HepG2 (cell line): Measurements from ENCODE around the gene SRPK3. TPM values are rescaled to one million over a fixed set of nuclear protein-coding genes. Genes with fewer than 3 reads are reported as not detected.

ENCODE experiments used
- ATAC-seq: fragments of 200-7000 bp; cut with Tn5 transposase; 3 replicates; pipeline ENCODE4 v1.9.1; 2020; ENCODE audit warnings: mild to moderate bottlenecking, moderate library complexity
- BruUV-seq: library from RNA; stranded (reverse); fragments of 400-500 nt; replicated peaks from 2 replicates; lab custom pipeline; 2021; lab: Mats Ljungman, UMichigan
- CTCF ChIA-PET: fragments of 300-600 bp; formaldehyde crosslinking; extraction: SDS; loops from one replicate; lab custom pipeline; 2021; ENCODE audit warnings: low total read pairs, inconsistent platforms, low intra/inter-chr PET ratio; lab: Yijun Ruan, JAX
- POLR2A ChIA-PET: fragments of 350-600 bp; sonication (Branson Sonifier 250); formaldehyde crosslinking; loops from one replicate; lab custom pipeline; 2020; ENCODE audit warnings: antibody characterized with exemption, inconsistent platforms; lab: Yijun Ruan, JAX
- DNase-seq: peaks from one replicate; pipeline ENCODE4 v3.0.0-alpha.2; 2015; ENCODE audit warnings: low spot score
- FAIRE-seq: peaks from 3 replicates; lab custom pipeline; 2011; peaks lifted over from hg19 to GRCh38; lab: Jason Lieb, UNC
- H2AFZ ChIP-seq: one replicate; pipeline ENCODE4 v1.6.1; 2011; ENCODE audit warnings: low read length, inconsistent platforms
- H3K27ac ChIP-seq: fragments of 300-600 bp; 3 replicates; pipeline ENCODE4 v1.8.0; 2011; ENCODE audit warnings: mixed run types, mild to moderate bottlenecking, mixed read lengths, low read length, inconsistent platforms; ENCODE audit not compliant: insufficient read depth; ENCODE audit errors: extremely low read length
- H3K27me3 ChIP-seq, 2 experiments: fragments of 200-600 bp in 1 of 2; 2 replicates in 1 of 2; 3 replicates in 1 of 2; pipeline versions ENCODE4 v1.6.0 to v1.8.0; 2011; ENCODE audit warnings: low read length in 2 of 2, mild to moderate bottlenecking in 2 of 2, moderate library complexity in 2 of 2, inconsistent platforms in 1 of 2; ENCODE audit not compliant: insufficient read depth in 2 of 2, control insufficient read depth in 1 of 2
- H3K36me3 ChIP-seq, 2 experiments: fragments of 200-600 bp in 1 of 2; replicated peaks in 1 of 2; 2 replicates in 1 of 2; 3 replicates in 1 of 2; pipeline versions ENCODE4 v1.5.1 to v1.8.0; 2011; ENCODE audit warnings: low read length in 2 of 2, inconsistent platforms in 1 of 2; ENCODE audit not compliant: insufficient read depth in 2 of 2, control insufficient read depth in 1 of 2
- H3K4me1 ChIP-seq: 2 replicates; pipeline ENCODE4 v1.5.1; 2012; ENCODE audit warnings: low read length, inconsistent platforms; ENCODE audit not compliant: insufficient read depth
- H3K4me2 ChIP-seq: 2 replicates; pipeline ENCODE4 v1.6.0; 2011; ENCODE audit warnings: low read depth, low read length, inconsistent platforms
- H3K4me3 ChIP-seq, 3 experiments: fragments of 200-600 bp in 1 of 3; sonication (generic), shearing (Covaris generic) in 1 of 3; replicated peaks in 1 of 3; 2 replicates each; pipeline ENCODE4 v1.5.1; 2011 to 2016; ENCODE audit warnings: low read length in 3 of 3, inconsistent platforms in 2 of 3, low read depth in 2 of 3, mild to moderate bottlenecking in 2 of 3, control low read depth in 1 of 3, mixed read lengths in 1 of 3; ENCODE audit not compliant: insufficient read depth in 1 of 3
- H3K79me2 ChIP-seq: one replicate; pipeline ENCODE4 v1.6.1; 2011; ENCODE audit warnings: low read length, inconsistent platforms; ENCODE audit not compliant: insufficient read depth
- H3K9ac ChIP-seq: 2 replicates; pipeline ENCODE4 v1.6.0; 2011; ENCODE audit warnings: mild to moderate bottlenecking, low read depth, low read length, inconsistent platforms; ENCODE audit not compliant: insufficient read depth
- H3K9me3 ChIP-seq: 2 replicates; pipeline ENCODE4 v1.5.1; 2012; ENCODE audit warnings: mild to moderate bottlenecking, low read length
- H4K20me1 ChIP-seq: 2 replicates; pipeline ENCODE4 v1.6.0; 2011; ENCODE audit warnings: inconsistent platforms, mild to moderate bottlenecking, low read length, moderate library complexity; ENCODE audit not compliant: insufficient read depth
- ZBTB7B ChIP-seq: sonication (generic); formaldehyde crosslinking; IDR thresholded peaks from 2 replicates; pipeline ENCODE4 v1.4.0; 2020; ENCODE audit warnings: missing genetic modification reagents
- ZFP37 ChIP-seq: sonication (generic); formaldehyde crosslinking; IDR thresholded peaks from 2 replicates; pipeline ENCODE4 v1.4.0; 2020; ENCODE audit warnings: missing genetic modification reagents, borderline replicate concordance
- ZNF569 ChIP-seq: sonication (generic); formaldehyde crosslinking; IDR thresholded peaks from 2 replicates; pipeline ENCODE4 v1.5.0; 2020; ENCODE audit warnings: mild to moderate bottlenecking, missing genetic modification reagents, moderate library complexity, borderline replicate concordance
- ZNF644 ChIP-seq: IDR thresholded peaks from 2 replicates; pipeline ENCODE4 v1.6.1; 2016; ENCODE audit warnings: low read depth
- ZNF660 ChIP-seq: sonication (generic); formaldehyde crosslinking; IDR thresholded peaks from 2 replicates; pipeline ENCODE4 v1.5.1; 2020; ENCODE audit warnings: mild to moderate bottlenecking, low read depth, missing genetic modification reagents, borderline replicate concordance
- WGBS: methylation state at CpG from one replicate; pipeline ENCODE4 v1.1.6; 2017; ENCODE audit warnings: low lambda C conversion rate; 5-methylcytosine and 5-hydroxymethylcytosine counted together
- in situ Hi-C: cut with HindIII; loops from 2 replicates; pipeline ENCODE4 v1.10.0; 2017; ENCODE audit warnings: low pct_unique_long_range_greater_than_20kb; ENCODE audit not compliant: extremely low pct_ligation_motif_present
- intact Hi-C: fragments of 100-400 bp; cut with micrococcal nuclease; formaldehyde crosslinking; loops from one replicate; pipeline ENCODE4 v1.10.0; 2022; ENCODE audit not compliant: unreplicated experiment
- polyA plus RNA-seq, 8 experiments: library from polyadenylated mRNA; depleted of rRNA in 3 of 8; stranded (reverse) in 7 of 8; unstranded in 1 of 8; fragments of >200 nt; fragmentation: Illumina TruSeq in 4 of 8; extraction: Trizol in 4 of 8; gene quantifications; 2 replicates each; pipeline versions ENCODE4 v1.2.1 to v1.2.3, GENCODE V29; 2011 to 2016; ENCODE audit warnings: low read depth in 4 of 8, missing spikeins in 1 of 8, mixed read lengths in 1 of 8; ENCODE audit not compliant: insufficient read depth in 1 of 8
- total RNA-seq, 5 experiments: library from RNA; depleted of rRNA; stranded (reverse); fragments of >200 nt; fragmentation: Illumina TruSeq; extraction: Trizol; gene quantifications; 2 replicates each; pipeline ENCODE4 v1.2.3, GENCODE V29; 2016; ENCODE audit warnings: low read depth in 1 of 5
- TF ChIP-seq, protein P1 (sequence below): sonication (generic); formaldehyde crosslinking; conservative IDR thresholded peaks from 2 replicates; pipeline ENCODE4 v1.8.1; 2023; ENCODE audit warnings: missing genetic modification reagents
- TF ChIP-seq, protein P2 (sequence below): sonication (generic); formaldehyde crosslinking; IDR thresholded peaks from 2 replicates; pipeline ENCODE4 v1.4.0; 2020; ENCODE audit warnings: missing genetic modification reagents, mild to moderate bottlenecking, borderline replicate concordance
- TF ChIP-seq, protein P3 (sequence below): sonication (generic); formaldehyde crosslinking; IDR thresholded peaks from 2 replicates; pipeline ENCODE4 v1.4.0; 2020; ENCODE audit warnings: missing genetic modification reagents, mild to moderate bottlenecking, borderline replicate concordance

Gene SRPK3
- total and polyA plus RNA-seq, 2 of the 13 experiments (the other 11 are each of a cell fraction or from before 2014, with no cell fraction given) = 0.22 to 0.30 TPM

DNA sequence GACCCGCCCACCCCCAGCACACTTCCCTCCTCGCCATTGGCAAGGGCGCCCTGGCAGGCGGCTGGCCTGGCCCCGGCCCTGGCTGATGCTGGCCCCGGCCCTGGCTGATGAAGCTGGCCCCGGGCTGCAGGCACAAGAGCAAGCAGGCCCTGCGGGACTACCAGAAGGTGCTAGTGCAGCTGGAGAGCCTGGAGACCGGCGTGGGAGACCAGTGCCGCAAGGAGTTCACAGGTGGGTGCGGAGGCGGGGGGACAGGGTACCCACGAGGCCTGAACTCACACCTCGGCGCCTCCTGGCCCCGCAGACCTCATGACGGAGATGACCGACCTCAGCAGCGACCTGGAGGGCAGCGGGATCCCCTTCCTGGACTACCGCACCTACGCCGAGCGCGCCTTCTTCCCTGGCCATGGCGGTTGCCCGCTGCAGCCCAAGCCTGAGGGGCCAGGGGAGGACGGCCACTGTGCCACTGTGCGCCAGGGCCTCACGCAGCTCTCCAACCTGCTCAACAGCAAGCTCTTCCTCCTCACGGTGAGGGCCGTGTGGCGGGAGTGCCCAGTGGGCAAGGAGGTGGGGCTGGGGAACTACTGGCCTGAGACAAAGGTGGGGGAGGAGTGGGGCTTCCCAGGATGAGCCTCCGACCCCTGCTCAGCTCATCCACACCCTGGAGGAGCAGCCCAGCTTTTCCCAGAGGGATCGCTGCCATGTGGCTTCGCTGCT is 6.1 kb upstream of the SRPK3 start:
- intact Hi-C loops = no loop called here
- no peak for ATAC-seq
- DNase-seq = no peak
- no peak overlapping the region for H3K4me3 ChIP-seq
- FAIRE-seq = no peak
- no CpG with 5 or more reads among the region's 37 CpGs for WGBS
- in situ Hi-C loops = no loop called here
- no peaks in the 10 kb centered on the region for H3K27me3 ChIP-seq
- no peak overlapping the region for H3K9ac ChIP-seq
- BruUV-seq = no TSS peak
- ChIA-PET CTCF (no interaction called here), POLR2A (no interaction called here)
- TF ChIP-seq, protein P1, sequence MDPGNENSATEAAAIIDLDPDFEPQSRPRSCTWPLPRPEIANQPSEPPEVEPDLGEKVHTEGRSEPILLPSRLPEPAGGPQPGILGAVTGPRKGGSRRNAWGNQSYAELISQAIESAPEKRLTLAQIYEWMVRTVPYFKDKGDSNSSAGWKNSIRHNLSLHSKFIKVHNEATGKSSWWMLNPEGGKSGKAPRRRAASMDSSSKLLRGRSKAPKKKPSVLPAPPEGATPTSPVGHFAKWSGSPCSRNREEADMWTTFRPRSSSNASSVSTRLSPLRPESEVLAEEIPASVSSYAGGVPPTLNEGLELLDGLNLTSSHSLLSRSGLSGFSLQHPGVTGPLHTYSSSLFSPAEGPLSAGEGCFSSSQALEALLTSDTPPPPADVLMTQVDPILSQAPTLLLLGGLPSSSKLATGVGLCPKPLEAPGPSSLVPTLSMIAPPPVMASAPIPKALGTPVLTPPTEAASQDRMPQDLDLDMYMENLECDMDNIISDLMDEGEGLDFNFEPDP (CRISPR knock-in tag) = no peak
- TF ChIP-seq ZNF569 (CRISPR knock-in tag) (no peak), ZBTB7B (CRISPR knock-in tag) (no peak), ZNF660 (no peak)
- H3K9me3 ChIP-seq = no peaks in the 10 kb centered on the region
- no peak overlapping the region for H3K4me2 ChIP-seq
- H3K4me1 ChIP-seq = no peaks in the 10 kb centered on the region
- no peaks in the 10 kb centered on the region for H4K20me1 ChIP-seq
- no peaks in the 10 kb centered on the region for H3K36me3 ChIP-seq
- H2AFZ ChIP-seq = no peak overlapping the region
- no peak overlapping the region for H3K27ac ChIP-seq
- no peaks in the 10 kb centered on the region for H3K79me2 ChIP-seq

DNA sequence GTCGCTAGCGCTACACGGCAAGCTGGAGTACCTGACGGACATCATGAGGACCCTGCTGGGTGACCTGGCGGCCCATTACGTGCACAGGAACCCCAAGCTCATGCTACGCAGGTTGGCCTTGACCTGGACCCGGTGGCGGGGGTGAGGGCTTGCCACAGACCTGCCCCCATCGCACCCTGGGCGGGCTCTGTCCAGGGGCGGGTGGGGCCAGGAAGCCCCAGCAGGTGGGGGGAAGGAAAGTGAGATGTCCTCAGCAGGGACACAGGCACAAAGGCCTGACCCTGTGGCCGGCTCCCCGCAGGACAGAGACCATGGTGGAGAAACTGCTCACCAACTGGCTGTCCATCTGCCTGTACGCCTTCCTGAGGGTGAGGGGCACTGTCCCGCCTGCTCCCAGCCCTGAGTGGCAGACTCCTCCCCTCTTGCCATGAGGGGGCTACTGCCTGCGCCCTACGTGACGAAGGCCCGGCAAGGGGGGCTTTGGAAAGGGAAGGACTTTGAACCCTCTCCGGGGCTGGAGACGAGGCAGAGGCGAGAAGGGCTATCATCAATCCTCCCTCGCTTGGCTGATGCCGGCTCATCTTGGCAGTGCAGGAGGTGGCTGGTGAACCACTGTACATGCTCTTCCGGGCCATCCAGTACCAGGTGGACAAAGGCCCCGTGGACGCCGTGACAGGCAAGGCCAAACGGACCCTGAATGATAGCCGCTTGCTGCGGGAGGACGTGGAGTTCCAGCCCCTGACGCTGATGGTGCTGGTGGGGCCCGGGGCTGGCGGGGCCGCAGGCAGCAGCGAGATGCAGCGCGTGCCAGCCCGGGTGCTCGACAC is 5.3 kb upstream of the SRPK3 start:
- no peaks in the 10 kb centered on the region for H4K20me1 ChIP-seq
- DNase-seq (no peak), FAIRE-seq (no peak), ATAC-seq (no peak)
- no peak overlapping the region for H3K4me2 ChIP-seq
- no peaks in the 10 kb centered on the region for H3K4me1 ChIP-seq
- H3K9me3 ChIP-seq = no peaks in the 10 kb centered on the region
- no peaks in the 10 kb centered on the region for H3K27me3 ChIP-seq
- H2AFZ ChIP-seq = no peak overlapping the region
- no peaks in the 10 kb centered on the region for H3K79me2 ChIP-seq
- H3K27ac ChIP-seq = no peak overlapping the region
- POLR2A ChIA-PET = no interaction called here
- intact Hi-C loops = no loop called here
- H3K36me3 ChIP-seq = no peaks in the 10 kb centered on the region
- BruUV-seq = no TSS peak
- CTCF ChIA-PET = no interaction called here
- in situ Hi-C loops = no loop called here
- 80% methylated on average over 1 of the region's 42 CpGs for WGBS
- H3K9ac ChIP-seq = no peak overlapping the region
- no peak overlapping the region for H3K4me3 ChIP-seq
- TF ChIP-seq ZNF644 (CRISPR knock-in tag) = no peak
- TF ChIP-seq, protein P2, sequence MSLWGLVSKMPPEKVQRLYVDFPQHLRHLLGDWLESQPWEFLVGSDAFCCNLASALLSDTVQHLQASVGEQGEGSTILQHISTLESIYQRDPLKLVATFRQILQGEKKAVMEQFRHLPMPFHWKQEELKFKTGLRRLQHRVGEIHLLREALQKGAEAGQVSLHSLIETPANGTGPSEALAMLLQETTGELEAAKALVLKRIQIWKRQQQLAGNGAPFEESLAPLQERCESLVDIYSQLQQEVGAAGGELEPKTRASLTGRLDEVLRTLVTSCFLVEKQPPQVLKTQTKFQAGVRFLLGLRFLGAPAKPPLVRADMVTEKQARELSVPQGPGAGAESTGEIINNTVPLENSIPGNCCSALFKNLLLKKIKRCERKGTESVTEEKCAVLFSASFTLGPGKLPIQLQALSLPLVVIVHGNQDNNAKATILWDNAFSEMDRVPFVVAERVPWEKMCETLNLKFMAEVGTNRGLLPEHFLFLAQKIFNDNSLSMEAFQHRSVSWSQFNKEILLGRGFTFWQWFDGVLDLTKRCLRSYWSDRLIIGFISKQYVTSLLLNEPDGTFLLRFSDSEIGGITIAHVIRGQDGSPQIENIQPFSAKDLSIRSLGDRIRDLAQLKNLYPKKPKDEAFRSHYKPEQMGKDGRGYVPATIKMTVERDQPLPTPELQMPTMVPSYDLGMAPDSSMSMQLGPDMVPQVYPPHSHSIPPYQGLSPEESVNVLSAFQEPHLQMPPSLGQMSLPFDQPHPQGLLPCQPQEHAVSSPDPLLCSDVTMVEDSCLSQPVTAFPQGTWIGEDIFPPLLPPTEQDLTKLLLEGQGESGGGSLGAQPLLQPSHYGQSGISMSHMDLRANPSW (CRISPR knock-in tag) = no peak
- TF ChIP-seq, protein P3, sequence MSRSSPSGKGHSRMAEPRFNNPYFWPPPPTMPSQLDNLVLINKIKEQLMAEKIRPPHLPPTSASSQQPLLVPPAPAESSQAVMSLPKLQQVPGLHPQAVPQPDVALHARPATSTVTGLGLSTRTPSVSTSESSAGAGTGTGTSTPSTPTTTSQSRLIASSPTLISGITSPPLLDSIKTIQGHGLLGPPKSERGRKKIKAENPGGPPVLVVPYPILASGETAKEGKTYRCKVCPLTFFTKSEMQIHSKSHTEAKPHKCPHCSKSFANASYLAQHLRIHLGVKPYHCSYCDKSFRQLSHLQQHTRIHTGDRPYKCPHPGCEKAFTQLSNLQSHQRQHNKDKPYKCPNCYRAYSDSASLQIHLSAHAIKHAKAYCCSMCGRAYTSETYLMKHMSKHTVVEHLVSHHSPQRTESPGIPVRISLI = no peak
- TF ChIP-seq ZFP37 = no peak
